IPS-18c (cell line): ENCODE data around the gene MPPED1.

Source experiments
- H3K4me3 ChIP-seq: 2 replicates; pipeline ENCODE4 v1.7.0; 2013; ENCODE audit warnings: low read depth, mild to moderate bottlenecking, low read length, moderate library complexity; ENCODE audit not compliant: insufficient read depth
- H3K9me3 ChIP-seq: one replicate; pipeline ENCODE4 v1.6.1; 2013; ENCODE audit warnings: mild to moderate bottlenecking, low read length, moderate library complexity; ENCODE audit not compliant: control insufficient read depth, insufficient read depth

MPPED1 gene

GRCh38 chr22:43476341-43476740 lies 64.5 kb downstream of the MPPED1 start:
- Histone ChIP-seq H3K4me3 (no peak overlapping the region), H3K9me3 (no peaks in the 10 kb centered on the region)

DNA sequence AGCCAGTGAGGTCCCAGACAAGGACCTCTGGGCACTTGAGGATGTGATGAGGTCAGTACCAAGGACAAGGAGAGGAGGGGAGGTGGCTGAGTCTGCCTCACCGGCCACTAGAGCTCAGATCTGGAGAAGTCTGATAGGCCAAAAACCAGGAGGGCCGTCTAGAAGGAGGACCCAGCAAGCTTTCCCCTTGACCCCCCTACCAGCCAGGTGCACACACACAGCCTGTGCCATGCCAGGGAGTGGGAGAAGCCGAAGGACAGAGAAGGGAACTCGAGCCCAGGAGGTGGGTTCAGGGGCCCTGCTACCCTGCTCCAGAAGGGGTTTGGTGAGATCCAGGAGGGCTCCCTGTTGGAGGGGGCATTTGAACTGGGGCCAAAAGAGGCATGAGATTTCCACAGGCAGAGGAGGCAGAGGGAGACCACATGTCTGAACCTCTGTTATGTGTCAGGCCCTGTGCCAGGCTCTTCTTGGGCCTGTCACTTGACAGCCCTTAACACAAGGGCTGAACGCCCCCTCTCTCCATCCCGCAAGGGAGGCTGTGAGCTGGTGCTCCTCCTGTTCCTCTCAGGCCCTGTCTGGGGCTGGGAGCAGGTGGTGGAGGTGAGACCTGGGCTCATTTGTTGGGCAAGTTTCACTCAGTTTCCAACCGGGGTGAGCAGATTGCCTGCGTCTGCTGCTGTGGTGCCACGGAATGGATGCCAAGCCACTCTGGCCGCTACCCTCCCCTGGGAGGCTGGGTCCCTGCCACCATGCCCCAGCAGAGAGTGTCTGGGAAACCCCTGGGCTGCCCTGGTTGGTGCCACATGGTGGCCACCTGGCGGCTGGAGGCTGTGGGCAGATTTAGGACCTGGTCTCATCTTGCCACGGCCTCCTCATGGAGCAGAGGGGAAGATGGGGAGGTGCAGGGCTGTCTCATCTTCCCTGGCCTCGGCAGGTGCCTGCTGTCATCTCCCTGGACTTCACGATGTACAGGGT lies 65.2 kb downstream of the MPPED1 start:
- Histone ChIP-seq H3K9me3 (no peaks in the 10 kb centered on the region), H3K4me3 (no peak overlapping the region)

GRCh38 chr22:43477966-43478365 lies 66.2 kb downstream of the MPPED1 start:
- no peak overlapping the region for H3K4me3 ChIP-seq
- H3K9me3 ChIP-seq, result no peaks in the 10 kb centered on the region

GRCh38 chr22:43478621-43479300 lies 66.9 kb downstream of the MPPED1 start:
- no peaks in the 10 kb centered on the region for H3K9me3 ChIP-seq
- H3K4me3 ChIP-seq, result no peak overlapping the region

GRCh38 chr22:43479301-43479950 lies 67.6 kb downstream of the MPPED1 start:
- H3K4me3 ChIP-seq, result no peak overlapping the region
- no peaks in the 10 kb centered on the region for H3K9me3 ChIP-seq

DNA sequence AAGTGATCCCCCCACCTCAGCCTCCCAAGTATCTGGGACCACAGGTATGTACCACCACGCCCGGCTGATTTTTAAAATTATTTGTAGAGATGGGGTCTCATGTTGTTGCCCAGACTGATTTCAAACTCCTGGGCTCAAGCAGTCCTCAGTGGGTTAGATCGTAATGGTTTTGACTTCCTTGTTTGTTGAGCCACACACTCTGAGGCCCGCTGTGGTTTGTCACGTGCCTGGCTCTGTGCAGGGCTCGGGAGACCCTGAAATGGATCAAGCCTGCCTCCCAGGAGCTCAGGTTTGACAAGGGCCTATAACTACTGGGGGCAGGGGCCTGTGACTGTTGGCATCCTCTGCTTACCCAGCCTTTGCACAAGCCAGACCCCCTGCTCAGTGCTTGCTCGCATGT lies 68.1 kb downstream of the MPPED1 start:
- no peak overlapping the region for H3K4me3 ChIP-seq
- no peaks in the 10 kb centered on the region for H3K9me3 ChIP-seq

DNA sequence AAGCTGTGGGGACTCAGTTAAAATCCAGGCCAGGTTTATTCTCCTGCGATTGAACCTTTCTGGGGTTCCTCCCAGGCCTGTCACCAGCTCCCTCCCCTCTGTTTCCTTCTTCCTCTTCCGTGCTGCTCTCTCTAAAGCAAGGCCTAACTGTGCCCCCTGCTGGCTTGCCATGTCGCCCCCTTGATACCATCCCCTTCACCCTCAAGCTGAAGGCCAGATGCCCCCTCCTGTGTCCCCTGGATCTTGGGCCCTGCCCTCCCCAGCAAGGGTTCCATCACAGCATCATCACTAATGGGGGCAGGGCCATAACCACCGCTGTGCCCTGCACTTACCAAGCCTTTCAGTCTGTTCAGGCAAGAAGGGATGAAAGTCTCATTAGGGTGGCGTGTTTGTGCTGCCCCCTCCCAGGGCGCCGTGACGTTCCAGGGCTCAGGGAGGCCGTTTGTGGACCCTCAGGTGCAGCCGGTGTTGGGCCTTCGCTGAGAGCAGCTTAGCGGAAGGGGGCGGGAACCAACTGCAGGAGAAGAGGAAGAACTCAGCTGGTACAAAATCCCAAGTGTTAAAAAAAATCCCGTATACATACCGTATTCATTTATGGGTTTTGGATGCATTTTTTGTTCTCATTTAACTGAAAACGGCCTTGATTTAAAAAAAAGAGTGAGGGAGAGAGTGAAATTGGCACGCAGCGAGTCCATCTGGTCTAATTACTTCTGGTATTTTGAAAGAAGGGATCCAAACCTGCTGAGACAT lies 69.9 kb downstream of the MPPED1 start:
- Histone ChIP-seq H3K9me3 (no peaks in the 10 kb centered on the region), H3K4me3 (no peak overlapping the region)

- Histone ChIP-seq H3K9me3 (no peaks in the 10 kb centered on the region), H3K4me3 (no peak overlapping the region)
Observed at GRCh38 chr22:43482318-43482625, 70.5 kb downstream of the MPPED1 start.

DNA sequence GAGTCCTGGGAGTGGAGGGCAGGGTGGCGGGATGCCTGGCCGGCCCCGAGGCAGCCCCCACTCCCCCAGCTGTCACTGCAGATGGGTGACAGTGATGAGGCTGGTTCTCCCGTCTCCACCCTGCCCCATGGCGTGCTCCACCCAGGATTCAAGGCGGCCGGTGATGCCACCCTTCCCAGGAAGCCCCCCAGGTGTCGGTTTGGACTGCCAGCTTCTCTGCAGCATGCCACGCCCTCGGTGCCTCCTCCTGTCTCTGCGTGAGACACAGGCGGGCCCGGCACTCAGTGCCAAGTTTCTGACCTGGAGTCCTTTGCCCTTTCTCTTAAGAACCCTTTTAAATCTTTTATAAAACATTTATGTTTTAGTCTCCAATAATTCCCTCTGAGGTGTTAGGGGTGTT lies 71.5 kb downstream of the MPPED1 start:
- no peaks in the 10 kb centered on the region for H3K9me3 ChIP-seq
- H3K4me3 ChIP-seq, result no peak overlapping the region

GRCh38 chr22:43483669-43484068 lies 71.9 kb downstream of the MPPED1 start:
- H3K9me3 ChIP-seq, result no peaks in the 10 kb centered on the region
- H3K4me3 ChIP-seq, result no peak overlapping the region

DNA sequence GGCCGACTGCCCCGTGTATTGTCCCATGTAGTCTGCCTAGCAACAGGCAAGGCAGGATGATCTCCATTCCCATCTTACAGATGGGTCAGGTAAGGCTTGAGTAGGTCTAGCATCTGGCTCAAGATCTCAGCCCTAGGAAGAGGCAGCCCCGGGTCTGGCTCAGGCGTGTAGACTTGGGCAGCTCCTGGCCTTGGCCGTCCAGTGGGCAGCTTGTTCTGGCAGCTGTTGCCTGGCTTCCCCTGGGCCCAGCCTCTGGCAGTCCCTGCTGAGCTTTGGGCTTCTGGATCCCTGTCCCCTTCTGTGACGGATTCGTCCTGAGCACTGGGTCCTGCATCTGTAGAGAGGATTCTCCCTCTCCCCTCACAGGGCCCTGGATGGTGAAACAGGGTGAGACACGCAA lies 72.4 kb downstream of the MPPED1 start:
- no peak overlapping the region for H3K4me3 ChIP-seq
- H3K9me3 ChIP-seq, result no peaks in the 10 kb centered on the region

DNA sequence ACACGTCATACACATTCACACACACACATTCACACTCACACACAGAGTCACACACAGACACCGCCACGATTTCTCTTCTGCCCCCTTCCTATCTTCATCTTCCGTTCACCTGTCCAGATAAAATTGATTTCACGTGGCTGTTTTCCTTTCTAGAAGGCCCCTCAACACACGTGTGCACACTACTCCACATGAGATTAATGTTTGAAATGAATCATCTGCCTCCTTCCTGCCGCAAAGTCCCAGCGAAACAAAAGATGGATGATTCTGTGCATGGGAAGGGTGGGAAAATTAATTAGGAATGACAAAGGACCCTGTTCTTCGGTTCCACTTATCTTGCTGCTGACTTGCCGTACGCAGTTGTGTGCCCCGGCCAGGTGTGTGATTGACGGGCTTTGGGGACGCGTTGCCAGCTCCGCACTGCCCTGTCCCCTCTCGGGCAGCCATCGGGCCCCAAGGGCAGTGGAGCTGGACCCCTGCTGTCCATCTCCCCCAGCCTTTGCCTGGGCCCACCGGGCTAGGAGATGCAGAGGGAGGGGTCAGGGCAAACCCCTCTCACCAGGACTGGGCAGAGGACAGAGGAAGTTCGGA lies 73.8 kb downstream of the MPPED1 start:
- H3K4me3 ChIP-seq, result no peak overlapping the region
- H3K9me3 ChIP-seq, result peaks cover 2% of the 10 kb centered on the region

GRCh38 chr22:43487311-43488030 lies 75.7 kb downstream of the MPPED1 start:
- peaks cover 2% of the 10 kb centered on the region for H3K9me3 ChIP-seq
- H3K4me3 ChIP-seq, result no peak overlapping the region

- H3K4me3 ChIP-seq, result no peak overlapping the region
- H3K9me3 ChIP-seq, result peaks cover 2% of the 10 kb centered on the region
Observed at GRCh38 chr22:43488031-43488866, 76.4 kb downstream of the MPPED1 start.

DNA sequence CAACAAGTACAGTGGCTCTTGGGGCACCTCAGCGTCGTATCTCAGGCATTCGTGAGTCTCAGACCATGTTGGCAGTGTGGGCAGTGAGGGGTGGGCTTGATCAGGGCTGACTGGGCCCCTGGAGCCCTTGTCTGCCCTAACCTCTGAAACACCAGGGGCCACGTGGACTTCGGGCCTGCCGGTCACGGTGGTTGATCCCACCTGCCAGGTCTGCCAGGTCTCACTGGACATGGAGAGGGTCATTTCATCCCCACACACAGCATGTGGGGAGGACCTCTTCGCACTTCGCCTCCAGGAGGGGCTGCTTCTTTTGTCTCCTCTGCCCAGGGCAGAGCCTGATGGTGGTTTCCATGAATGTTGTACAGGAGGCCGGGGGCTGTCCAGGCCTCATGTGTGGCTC lies 77.1 kb downstream of the MPPED1 start:
- H3K9me3 ChIP-seq, result peaks cover 2% of the 10 kb centered on the region
- no peak overlapping the region for H3K4me3 ChIP-seq

DNA sequence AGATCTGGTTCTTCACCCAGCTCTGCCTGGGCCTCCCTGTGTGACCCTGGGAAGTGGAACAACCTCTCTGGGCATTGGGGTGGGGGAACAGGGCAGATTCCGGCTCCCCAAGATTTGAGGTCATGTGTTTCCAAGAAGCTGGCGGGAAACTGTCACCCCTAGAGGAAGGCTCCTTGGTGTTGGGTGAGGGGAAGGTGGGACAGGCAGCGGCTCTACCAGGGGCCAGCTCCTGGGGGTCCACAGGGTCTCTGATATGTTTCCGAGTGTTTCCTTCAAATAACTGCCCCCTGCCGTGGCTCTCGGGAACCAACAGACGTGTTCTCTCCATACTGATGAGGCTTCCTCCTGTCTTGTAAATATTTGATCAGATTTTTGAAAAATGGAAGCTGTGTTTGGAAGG lies 78.5 kb downstream of the MPPED1 start:
- peaks cover 4% of the 10 kb centered on the region for H3K9me3 ChIP-seq

More for the DNA sequence above, 78.5 kb downstream of the MPPED1 start:
- H3K4me3 ChIP-seq, result no peak overlapping the region
